ENCODE measurements around the gene DDX49. TPM values are rescaled to one million over a fixed set of nuclear protein-coding genes. Genes with fewer than 3 reads are reported as not detected.

Gene DDX49
- total and polyA plus RNA-seq, 9 of the 15 experiments (the other 6 are each of a cell fraction or from before 2014, with no cell fraction given): 1.1 to 113 (median 45.7) TPM

DNA sequence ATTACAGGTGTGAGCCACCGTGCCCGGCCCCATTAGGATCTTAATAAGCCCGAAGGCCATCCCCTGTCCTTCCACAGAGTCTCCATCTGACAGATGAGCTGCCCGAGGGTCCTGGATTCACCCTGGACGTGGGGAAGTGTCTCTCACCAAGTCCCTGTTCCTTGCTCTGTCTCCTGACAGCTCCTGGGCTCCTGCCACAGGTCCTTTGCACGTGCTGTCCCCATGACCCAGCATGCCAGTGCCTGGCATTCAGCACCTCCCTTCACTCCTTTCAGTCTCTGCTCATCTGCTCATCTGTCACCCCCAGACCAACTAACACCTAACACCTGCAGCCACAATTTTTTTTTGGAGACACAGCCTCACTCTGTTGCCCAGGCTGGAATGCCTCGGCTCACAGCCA is 38.0 kb upstream of the DDX49 start:
- CTCF ChIA-PET (ENCODE audit: low intra/inter-chr PET ratio): no interaction called here
- no peaks in the 10 kb centered on the region for H3K9me1 ChIP-seq (ENCODE audit: control insufficient read depth, insufficient read depth, low read length)
- no peak for ATAC-seq
- H3K27ac ChIP-seq (ENCODE audit: extremely low read depth, low read depth, low read length): no peak overlapping the region
- H3K4me3 ChIP-seq: no peak overlapping the region
- POLR2A ChIA-PET: interaction anchor here (0.5 kb wide), 1 partner anchor 18 kb away, joined by 3 read pairs; no protein-coding TSS in a partner anchor
- H3K9me3 ChIP-seq (replicated peaks; ENCODE audit: control insufficient read depth, insufficient read depth, low read depth, low read length): peaks cover 7% of the 10 kb centered on the region
- H3K9ac ChIP-seq (ENCODE audit: insufficient read depth in 1 of 2, low read depth in 2 of 2, low read length in 2 of 2): no peak overlapping the region
- no peak for DNase-seq (ENCODE audit: extremely low read depth in 1 of 4, low spot score in 3 of 4)
- WGBS (ENCODE audit: insufficient coverage, low coverage, missing lambda C conversion rate): 76% methylated on average over 7 of the region's 7 CpGs
- BruUV-seq (replicated peaks): no TSS peak
- no peaks in the 10 kb centered on the region for H3K36me3 ChIP-seq (ENCODE audit: control insufficient read depth, insufficient read depth, low read length)
- TF ChIP-seq BCOR (IDR thresholded peaks at IDR 0.05) (0 out of 2 replicates have a peak, but pooled peaks have one; percentile 24), EZH2 (IDR thresholded peaks at IDR 0.05; ENCODE audit: borderline replicate concordance, low read depth, low read length) (no peak)
- no peak overlapping the region for H2AFZ ChIP-seq (ENCODE audit: low read depth, low read length)
- no peak for FAIRE-seq
- no peak overlapping the region for H3K4me2 ChIP-seq (ENCODE audit: insufficient read depth, low read length)
- no peaks in the 10 kb centered on the region for H4K20me1 ChIP-seq (replicated peaks; ENCODE audit: control insufficient read depth, insufficient read depth, low read length)
- H3K27me3 ChIP-seq (ENCODE audit: control insufficient read depth in 2 of 2, insufficient read depth in 2 of 2, low read length in 2 of 2): no peaks in the 10 kb centered on the region
- peaks cover 12 to 42% of the 10 kb centered on the region in 2 experiments; a peak in 4 of 5 replicates for H3K4me1 ChIP-seq (replicated peaks in 1 of 2; ENCODE audit: control insufficient read depth in 2 of 2, insufficient read depth in 2 of 2, low read length in 2 of 2)
- intact Hi-C loops (cut with micrococcal nuclease) (no loop called here), in situ Hi-C loops (cut with MboI) (no loop called here)
- no peaks in the 10 kb centered on the region for H3K79me2 ChIP-seq (ENCODE audit: control insufficient read depth, insufficient read depth, low read length)

DNA sequence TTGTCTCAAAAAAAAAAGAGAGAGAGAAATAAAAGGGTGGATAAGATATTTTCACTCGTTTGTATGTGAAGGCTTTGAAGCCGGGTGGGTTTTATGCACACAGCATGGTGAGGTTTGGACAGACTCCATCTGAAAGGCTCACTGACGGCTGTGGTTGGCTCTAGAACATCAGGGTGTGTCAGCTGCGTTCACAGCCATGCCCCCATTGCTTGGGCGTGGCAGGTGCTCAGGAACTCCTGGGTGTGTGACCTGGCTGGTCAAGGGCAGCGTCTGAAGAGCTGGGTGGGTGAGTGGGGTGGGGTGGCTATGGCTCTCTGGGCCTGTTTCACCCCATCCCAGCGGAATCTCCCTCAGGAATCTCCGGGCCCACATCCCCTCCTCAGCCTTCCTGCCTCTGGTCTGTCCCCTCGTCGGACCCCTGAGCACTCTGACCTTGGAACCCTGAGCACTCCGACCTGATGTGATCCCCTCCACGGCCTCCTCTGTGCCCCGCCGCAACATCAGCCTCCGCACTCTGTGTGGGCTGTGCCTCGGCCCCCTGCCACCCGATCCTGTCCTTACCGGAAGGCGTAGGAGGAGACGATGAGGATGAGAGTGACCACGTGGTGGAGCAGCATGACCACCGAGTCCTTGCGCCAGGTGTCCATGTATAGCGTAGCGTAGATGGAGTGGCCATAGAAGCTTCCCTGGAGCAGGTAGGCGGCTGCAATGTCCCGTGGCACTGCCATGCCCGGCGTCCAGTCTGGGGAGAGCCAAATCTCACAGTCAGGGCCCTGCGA is 35.8 kb upstream of the DDX49 start:
- 31% methylated on average over 28 of the region's 30 CpGs for WGBS (ENCODE audit: insufficient coverage, low coverage, missing lambda C conversion rate)
- Histone ChIP-seq H3K4me1 (replicated peaks in 1 of 2; ENCODE audit: control insufficient read depth in 2 of 2, insufficient read depth in 2 of 2, low read length in 2 of 2) (peaks cover 12 to 36% of the 10 kb centered on the region in 2 experiments; a peak in 4 of 5 replicates), H3K9me1 (ENCODE audit: control insufficient read depth, insufficient read depth, low read length) (no peaks in the 10 kb centered on the region), H3K36me3 (ENCODE audit: control insufficient read depth, insufficient read depth, low read length) (no peaks in the 10 kb centered on the region), H3K9me3 (replicated peaks; ENCODE audit: control insufficient read depth, insufficient read depth, low read depth, low read length) (no peaks in the 10 kb centered on the region), H4K20me1 (replicated peaks; ENCODE audit: control insufficient read depth, insufficient read depth, low read length) (no peaks in the 10 kb centered on the region), H2AFZ (ENCODE audit: low read depth, low read length) (peak overlapping the region; percentile 88), H3K27me3 (ENCODE audit: control insufficient read depth in 2 of 2, insufficient read depth in 2 of 2, low read length in 2 of 2) (no peaks in the 10 kb centered on the region), H3K4me2 (ENCODE audit: insufficient read depth, low read length) (peak overlapping the region; percentile 56), H3K27ac (ENCODE audit: extremely low read depth, low read depth, low read length) (no peak overlapping the region), H3K9ac (ENCODE audit: insufficient read depth in 1 of 2, low read depth in 2 of 2, low read length in 2 of 2) (peak overlapping the region in 1 of 2 experiments; percentile 86; a peak in 2 of 4 replicates), H3K4me3 (no peak overlapping the region), H3K79me2 (ENCODE audit: control insufficient read depth, insufficient read depth, low read length) (no peaks in the 10 kb centered on the region)
- ATAC-seq (peak; percentile 13; the same call in 2 of the 3 replicates), DNase-seq (ENCODE audit: extremely low read depth in 1 of 4, low spot score in 3 of 4) (peak in 3 of 4 experiments; percentile 47 to 60 (median 58)), FAIRE-seq (peak; percentile 75)
- in situ Hi-C loops (cut with MboI): no loop called here
- intact Hi-C loops (cut with micrococcal nuclease): no loop called here
- ChIA-PET POLR2A (interaction anchor here (0.6 kb wide), 1 partner anchor 15 kb away, joined by 3 read pairs; no protein-coding TSS in a partner anchor), CTCF (ENCODE audit: low intra/inter-chr PET ratio) (no interaction called here)
- no TSS peak for BruUV-seq (replicated peaks)
- TF ChIP-seq, protein P1, sequence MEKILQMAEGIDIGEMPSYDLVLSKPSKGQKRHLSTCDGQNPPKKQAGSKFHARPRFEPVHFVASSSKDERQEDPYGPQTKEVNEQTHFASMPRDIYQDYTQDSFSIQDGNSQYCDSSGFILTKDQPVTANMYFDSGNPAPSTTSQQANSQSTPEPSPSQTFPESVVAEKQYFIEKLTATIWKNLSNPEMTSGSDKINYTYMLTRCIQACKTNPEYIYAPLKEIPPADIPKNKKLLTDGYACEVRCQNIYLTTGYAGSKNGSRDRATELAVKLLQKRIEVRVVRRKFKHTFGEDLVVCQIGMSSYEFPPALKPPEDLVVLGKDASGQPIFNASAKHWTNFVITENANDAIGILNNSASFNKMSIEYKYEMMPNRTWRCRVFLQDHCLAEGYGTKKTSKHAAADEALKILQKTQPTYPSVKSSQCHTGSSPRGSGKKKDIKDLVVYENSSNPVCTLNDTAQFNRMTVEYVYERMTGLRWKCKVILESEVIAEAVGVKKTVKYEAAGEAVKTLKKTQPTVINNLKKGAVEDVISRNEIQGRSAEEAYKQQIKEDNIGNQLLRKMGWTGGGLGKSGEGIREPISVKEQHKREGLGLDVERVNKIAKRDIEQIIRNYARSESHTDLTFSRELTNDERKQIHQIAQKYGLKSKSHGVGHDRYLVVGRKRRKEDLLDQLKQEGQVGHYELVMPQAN (IDR thresholded peaks at IDR 0.05; ENCODE audit: borderline replicate concordance): no peak
- TF ChIP-seq SAFB (IDR thresholded peaks at IDR 0.05; ENCODE audit: borderline replicate concordance, low read depth, low read length): no peak
- TF ChIP-seq SMARCA5 (IDR thresholded peaks at IDR 0.05): no peak
- TF ChIP-seq RAD51 (IDR thresholded peaks at IDR 0.05; ENCODE audit: borderline replicate concordance, low read depth): peak; percentile 23; the same call in 1 of the 2 replicates
- TF ChIP-seq XRCC3 (IDR thresholded peaks at IDR 0.05): no peak
- TF ChIP-seq, protein P2, sequence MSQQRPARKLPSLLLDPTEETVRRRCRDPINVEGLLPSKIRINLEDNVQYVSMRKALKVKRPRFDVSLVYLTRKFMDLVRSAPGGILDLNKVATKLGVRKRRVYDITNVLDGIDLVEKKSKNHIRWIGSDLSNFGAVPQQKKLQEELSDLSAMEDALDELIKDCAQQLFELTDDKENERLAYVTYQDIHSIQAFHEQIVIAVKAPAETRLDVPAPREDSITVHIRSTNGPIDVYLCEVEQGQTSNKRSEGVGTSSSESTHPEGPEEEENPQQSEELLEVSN (IDR thresholded peaks at IDR 0.05; ENCODE audit: borderline replicate concordance in 1 of 2, extremely low read depth in 1 of 2, insufficient read depth in 1 of 2, insufficient read length in 1 of 2, low read depth in 1 of 2, low read length in 1 of 2, poor library complexity in 1 of 2, severe bottlenecking in 1 of 2): peak in 1 of 2 experiments; percentile 17
- no peak for TF ChIP-seq CSDE1 (IDR thresholded peaks at IDR 0.05)
- TF ChIP-seq YY1 (IDR thresholded peaks at IDR 0.05; ENCODE audit: borderline replicate concordance in 1 of 3, control insufficient read depth in 1 of 3, extremely low read depth in 1 of 3, insufficient read depth in 3 of 3, insufficient read length in 1 of 3, insufficient replicate concordance in 2 of 3, low read depth in 1 of 3, low read length in 2 of 3): no peak

Data from K562 (cell line).